HG03066 (cell line): ENCODE results near the gene RAB10.
"Not testable (repeated sequence)": the region's sequence is repeated elsewhere in the genome, so short reads cannot be mapped to it uniquely, and the experiment has no call there.

ENCODE experiments used
- ATAC-seq: cut with Tn5 transposase; IDR thresholded peaks from one replicate; pipeline ENCODE4 v1.9.1; 2021; ENCODE audit warnings: low read depth; ENCODE audit not compliant: unreplicated experiment

Gene RAB10

DNA sequence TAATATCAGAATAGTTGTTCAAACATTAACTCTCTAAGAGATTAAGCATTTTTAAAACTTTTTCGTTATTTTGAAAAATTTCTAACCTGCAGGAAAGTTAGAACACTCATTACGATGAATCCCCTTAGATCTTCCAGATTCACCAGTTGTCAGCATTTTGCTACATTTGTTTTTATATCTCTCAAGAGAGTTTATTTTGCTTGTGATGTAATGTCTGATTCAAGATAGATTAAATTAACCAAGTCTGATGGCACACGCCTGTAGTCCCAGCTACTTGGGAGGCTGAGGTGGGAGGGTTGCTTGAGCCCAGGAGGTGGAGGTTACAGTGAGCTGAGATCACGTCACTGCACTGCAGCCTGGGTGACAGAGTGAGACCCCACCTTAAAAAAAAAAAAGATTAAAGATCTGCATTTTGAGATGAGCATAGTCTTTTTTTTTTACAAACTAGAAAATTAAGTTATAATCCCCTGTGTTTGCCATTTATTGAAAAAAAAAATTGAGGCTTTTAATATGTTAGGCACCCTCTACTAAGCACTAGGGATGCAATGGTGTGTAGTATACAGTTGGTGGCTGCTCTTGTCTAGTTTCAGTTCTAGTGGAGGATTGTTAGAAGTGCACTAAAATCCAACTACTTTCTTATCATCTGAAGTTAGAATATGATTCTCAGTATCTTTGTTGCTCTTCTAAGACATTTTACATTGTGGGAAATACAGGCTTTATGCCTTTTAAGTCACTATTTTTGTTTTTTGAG lies 20.9 kb downstream of the RAB10 start:
- ATAC-seq: no peak

DNA sequence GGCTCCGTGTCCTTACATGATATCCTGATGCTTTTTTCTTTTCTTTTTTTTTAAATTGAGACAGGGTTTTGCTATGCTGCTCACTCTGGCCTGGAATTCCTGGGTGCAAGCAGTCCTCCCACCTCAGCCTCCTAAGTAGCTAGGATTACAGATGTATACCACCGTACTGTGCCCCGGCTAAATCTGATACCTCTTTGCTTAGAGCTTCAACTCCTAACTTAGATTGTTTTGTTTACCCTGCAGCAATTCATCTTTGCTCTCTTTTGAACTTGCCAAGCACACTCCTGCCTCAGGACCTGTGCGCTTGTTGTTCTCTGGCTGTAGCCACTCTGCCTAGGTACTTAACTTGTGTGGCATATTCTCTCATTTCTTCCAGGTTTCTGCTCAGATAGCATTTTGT lies 24.5 kb downstream of the RAB10 start:
- no peak for ATAC-seq

DNA sequence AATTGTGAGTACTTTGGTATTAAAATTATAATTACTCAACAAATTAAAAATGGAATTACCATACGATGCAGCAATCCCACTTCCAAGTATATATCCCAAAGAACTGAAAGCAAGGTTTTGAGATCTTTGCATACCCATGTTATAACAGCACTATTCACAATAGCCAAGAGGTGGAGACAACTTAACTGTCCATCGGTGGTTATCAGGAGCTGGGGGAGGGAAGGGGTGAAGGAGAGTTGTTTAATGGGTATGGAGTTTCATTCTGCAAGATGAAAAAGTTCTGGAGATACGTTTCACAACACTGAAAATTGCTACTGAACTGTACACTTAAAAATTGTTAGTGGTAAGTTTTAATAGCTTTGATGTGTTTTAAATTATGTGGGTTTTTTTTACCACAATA lies 25.7 kb downstream of the RAB10 start:
- no peak for ATAC-seq

DNA sequence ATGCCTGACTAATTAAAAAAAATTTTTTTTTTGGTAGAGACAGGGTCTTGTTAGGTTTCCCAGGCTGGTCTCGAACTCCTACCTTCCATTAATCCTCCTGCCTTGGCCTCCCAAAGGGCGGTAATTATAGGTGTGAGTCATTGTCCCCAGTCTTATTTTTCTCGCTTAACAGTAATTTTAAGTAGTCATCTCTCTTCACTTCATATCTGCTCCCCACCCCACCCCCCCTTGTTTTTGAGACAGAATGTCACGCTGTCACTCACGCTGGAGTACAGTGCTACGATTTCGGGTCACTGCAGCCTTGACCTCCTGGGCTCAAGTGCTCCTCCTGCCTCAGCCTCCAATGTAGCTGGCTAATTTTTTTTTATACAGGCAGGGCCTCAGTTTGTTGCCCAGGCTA lies 27.7 kb downstream of the RAB10 start:
- ATAC-seq: no peak

DNA sequence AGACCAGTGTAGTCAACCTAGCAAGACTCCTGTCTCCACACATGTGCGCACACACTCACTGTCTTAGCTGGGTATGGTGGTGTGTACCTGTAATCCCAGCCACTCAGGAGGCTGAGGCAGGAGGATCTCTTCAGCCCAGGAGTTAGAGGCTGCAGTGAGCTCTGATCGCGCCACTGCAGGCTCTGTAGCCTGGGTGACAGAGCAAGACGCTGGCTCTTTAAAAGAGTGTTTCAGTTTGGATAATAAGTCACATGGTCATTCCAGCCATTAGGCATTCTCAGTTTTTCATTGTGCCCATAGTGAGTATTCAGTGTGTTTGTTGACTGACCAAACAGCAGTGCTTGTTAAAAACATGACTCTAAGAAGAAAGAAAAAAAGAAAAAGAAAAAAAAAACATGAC lies 31.0 kb downstream of the RAB10 start:
- ATAC-seq: no peak

DNA sequence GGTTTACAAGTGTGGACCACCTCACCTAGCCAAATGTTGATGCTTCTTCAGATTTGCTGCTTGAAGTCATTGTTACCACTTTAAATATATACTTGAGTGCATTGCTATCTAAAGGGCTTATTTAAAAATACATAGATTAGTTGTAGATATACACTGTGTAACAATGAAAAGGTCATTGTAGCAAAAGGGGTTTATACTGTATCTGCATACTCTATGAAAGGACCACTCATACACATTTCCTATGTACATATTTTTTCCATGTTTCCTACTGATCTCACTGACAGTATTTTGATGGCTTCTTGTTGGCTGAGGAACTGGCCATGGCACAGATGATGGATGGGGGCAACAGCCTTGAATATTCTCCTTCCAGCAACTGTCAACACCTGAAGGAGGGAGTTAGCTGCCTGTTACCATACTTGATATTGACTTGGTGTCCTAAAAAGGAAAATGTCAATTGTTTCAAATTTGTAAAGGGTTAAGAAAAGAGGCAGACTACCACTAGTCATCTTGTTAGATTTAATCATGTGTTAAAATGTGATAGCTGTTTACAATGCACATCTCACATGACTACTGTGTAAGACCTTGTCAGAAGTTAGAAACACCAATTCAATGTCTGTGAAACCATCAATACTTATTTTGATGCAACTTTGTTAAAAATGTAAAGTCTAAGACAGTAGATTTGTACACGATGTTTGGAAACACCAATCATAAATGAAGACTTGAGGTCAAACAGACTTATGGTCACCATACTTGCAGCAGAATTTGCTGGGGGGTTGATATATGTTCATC lies 33.5 kb downstream of the RAB10 start:
- no peak for ATAC-seq

DNA sequence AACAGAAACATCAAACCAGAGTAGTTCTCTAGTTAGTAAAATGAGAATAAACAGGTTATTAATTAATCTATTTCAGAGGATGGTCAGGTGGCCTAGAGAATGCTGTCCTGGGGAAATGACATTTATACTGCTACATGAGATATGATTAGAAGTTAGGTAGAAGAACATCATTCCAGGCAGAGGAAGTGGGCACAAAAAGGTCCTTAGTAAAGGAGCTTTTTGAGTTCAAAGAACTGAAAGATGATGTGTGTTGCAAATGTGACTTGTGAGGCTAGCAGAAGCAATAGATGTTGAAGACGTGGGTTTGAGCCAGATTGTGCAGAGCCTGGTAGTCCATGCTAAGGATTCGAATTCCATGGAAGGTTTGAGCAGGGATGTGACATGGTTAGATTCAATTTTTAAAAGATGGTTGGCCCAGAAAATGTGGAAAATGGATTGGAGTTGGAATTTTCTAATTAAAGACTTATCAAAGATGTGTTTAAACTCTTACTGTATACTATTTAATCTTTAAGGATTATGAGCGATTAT lies 34.2 kb downstream of the RAB10 start:
- no peak for ATAC-seq

DNA sequence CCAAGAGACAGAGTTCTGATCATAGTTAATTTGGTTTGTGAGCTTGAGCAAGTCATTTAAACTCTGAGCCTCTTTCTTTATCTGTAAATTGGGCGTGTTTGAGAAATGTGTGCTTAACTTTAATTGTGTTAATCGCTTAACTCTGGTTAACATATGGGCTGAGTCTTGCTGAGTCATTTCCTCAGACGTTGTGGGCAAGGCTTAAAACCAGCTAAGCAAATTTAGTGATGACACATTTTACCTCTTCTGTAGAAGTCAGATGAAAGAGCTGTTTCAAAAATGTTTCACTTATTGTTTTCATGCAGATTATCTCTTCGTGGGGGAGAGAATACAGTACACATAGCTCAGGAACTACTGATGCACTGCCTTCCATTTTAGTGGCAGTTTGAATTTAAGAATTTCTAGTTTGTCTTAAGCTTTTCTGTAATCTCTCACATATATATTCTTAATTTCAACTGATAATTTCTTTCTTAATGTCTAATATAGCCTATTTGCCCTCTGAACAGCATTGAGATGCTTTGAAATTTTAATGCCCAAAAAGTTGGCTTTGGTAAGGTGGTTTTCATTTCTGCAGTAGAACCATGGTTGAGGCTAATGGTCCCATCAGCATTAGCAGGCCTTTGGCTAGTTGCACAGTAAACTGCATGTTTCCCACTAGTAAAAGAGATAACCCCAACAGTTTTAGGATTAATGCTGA lies 34.9 kb downstream of the RAB10 start:
- ATAC-seq: peak; percentile 83

DNA sequence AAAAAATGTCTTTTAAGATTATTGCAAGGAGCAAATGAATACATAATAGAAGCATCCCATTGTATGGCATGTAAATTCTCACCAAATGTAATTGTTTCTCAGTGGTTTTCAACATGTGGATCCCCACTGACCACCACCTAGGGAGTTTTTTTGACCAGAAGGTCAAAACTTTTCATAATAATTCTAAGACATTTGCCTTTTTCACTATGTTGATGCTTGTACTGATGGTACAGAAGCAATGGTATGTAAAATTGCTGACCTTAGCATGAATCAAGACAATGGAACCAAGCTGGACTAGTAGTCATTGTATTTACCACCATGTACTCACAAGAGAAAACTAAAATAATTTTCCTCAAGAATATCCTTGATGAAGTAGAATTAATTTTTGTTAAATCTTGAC lies 36.8 kb downstream of the RAB10 start:
- ATAC-seq: no peak

DNA sequence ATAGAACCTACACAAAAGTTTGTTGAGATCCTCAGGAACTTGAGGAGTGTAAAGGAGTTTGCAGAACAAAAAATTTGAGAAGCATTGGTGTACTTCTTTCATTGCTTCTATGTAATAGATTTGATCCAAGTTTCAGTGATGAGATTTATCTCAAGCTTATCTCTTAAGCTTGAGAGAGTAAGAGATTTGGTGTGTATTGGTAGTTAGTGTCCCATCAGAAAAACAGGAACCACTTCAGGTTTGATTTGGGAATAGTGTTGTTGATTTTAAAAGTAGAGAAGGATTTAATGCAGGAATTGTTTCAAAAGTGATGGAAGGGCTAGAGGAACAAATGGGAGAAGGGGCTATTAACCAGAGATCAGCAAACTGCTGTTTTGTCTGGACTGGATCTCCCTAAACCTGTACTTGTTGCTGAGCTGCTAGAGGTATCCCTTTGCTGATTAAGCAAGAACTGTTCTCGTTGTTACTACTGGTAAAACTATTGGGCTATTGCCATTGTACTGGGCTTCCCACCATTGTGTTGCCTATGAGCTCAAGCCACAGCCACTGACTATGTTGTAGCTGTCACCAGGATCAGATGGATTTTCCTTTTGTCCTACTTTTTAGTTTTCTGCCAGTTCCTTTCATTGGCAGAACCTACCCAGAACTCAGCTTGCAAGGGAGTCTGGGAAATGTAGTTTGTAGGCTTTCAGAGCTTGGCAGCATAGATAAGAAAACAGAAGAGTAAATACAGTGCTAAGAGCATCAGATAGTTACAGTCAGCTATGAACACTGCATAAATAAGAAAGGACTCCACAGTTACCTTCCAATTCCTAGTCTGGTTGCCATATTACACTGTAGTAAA lies 39.3 kb downstream of the RAB10 start:
- no peak for ATAC-seq

DNA sequence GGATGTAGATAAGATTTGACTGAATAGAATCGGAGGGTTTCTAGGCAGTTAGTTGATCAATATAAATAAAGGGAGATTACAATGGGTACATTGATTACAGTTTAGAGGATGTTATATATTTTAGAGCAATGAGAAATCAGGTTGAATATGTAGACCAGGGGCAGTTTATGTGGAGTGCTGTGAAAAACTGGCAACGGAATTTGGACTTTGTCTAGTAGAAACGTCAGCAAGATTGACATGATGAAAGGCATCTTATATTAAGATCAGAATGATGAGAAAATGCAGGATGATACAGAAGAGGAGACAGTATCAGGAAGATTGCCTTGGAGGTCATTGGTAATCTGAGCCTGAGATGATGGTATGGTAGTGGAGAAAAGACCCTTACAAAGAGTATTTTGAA lies 39.9 kb downstream of the RAB10 start:
- ATAC-seq: no peak

DNA sequence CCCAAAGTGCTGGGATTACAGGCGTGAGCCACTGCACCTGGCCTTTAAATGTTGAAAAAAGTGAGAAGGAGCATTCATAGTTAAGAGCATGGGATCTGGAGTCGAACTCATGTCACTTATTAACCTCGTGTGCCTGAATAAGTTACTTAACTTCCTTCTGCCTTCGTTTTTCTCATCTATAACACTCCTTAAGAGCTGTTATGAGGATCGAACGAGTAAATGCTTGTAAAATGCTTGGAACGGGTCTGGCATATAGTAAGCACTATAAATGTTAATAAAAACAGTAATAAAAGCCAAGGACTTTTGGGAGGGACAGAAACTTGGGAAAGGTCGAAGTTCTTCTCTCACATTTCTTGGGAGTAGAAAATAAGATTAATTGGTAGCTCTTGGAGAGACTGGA lies 40.8 kb downstream of the RAB10 start:
- ATAC-seq: no peak

DNA sequence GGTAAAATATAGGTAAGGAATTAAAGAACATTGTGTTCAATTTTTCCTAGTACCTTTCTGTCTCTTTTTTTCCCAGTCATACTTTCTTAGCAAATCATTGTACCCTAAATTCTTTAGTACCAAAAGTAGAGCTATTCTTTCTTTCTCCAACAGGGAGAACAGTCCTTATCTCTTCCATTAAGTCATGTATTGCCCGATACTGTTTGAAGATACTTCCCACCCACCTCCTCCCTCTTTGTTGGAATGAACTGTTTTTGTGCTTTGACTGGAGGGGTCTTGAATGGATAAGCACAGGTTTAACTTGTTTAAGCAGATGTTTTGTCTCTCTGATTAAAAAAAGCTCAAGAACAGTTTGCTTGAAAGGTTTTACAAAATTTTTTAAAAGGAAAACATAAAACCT lies 41.3 kb downstream of the RAB10 start:
- ATAC-seq: no peak

DNA sequence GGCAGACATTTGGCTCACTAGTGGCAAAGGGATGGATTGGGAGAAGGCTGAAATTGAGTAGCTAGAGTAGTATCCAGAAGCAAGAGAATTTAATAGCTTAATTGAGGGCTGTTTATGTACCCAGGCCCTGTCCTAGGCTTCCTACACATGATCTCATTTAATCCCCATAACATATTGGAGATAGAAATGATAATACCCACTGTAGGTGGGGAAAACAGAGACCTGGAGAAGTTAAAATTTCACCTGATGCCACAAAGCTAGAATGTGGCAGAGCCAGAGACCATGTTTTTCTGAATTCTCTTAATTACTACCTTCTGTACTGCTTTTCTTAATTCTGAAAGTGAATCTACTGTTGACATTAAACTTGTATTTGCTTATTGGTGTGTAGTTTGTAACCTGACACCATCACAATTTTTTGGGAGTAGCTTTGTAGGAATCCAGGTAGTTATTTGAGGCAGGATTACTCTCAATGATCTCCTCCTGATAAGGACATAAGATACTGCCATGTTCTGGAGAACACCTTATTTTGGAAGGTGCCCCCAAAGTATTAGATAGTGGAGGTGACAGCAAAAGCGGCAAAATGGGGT lies 42.2 kb downstream of the RAB10 start:
- no peak for ATAC-seq

DNA sequence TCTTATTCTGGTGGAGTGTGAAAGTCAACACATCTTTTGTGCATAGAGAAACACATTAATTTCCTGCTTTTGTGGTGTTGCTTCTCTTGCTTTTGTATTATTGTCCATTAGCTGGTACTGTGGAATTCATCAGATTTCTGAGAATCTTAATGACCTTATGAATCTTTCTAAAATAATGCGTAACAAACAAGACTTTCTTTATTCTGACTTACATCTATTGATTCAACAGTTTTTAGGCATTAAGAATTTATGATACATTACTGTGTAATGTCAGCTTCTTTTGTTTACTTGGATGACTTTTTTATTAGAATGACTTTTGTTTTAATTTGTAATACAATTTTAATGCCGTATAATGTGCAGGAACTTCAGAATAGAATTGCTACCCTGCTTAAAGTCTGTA lies 43.4 kb downstream of the RAB10 start:
- ATAC-seq: no peak

DNA sequence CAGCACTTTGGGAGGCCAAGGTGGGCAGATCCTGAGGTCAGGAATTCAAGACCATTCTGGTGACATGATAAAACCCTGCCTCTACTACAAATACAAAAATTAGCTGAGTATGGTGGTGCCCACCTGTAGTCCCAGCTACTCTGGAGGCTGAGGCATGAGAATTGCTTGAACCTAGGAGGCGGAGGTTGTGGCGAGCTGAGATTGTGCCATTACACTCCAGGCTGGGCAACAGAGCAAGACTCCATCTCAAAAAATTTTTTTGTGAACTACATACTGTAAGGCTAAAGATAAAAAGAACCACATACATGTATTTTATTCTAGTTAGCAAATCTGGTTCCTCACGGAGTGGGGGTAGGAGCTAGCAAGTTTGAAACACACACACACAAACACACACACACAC lies 45.1 kb downstream of the RAB10 start:
- no peak for ATAC-seq

DNA sequence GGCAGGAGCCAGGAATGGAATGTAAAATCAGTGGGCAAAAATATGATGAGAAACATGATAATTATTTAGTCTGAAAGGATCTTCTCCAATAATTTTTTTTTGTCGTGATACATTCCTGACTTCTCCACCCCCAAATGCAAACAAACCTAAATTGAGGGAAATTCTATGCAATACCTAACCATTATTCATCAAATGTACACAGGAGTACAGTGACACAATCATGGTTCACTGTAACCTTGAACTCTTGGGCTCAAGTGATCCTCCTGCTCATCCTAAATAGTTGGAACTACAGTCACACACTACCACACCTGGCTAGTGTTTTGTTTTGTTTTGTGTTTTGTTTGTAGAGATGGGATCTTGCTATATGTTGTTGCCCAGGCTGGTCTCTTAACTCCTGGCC lies 46.5 kb downstream of the RAB10 start:
- no peak for ATAC-seq

DNA sequence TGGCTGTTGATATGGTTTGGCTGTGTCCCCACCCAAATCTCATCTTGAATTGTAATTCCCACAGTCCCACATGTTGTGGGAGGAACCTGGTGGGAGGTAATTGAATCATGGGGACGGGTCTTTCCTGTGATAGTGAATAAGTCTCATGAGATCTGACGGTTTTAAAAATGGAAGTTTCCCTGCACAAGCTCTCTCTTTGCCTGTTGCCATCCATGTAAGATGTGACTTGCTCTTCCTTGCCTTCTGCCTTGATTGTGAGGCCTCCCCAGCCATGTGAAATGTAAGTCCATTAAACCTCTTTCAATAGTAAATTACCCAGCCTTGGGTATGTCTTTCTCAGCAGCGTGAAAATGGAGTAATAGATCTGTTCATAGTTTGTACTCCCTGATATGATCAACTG lies 47.0 kb downstream of the RAB10 start:
- not testable (repeated sequence) for ATAC-seq

DNA sequence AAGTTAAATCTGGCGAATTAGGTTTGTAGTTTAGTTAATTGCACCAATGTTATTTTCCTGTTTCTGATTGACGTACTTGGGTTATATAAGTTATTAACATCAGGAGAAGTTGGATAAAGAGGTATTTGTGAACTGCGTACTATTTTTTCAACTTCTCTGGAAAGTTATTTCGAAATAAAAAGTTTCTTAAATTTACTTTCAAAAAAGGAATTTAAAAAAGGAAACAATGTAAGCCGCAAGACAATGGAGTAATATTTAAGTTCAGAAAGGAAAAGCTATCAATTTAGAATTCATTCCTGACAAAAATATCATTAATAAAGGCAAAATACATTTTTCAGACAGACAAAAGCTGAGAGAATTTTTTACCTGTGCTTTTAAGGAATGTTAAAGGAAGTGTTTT lies 47.7 kb downstream of the RAB10 start:
- ATAC-seq: no peak

DNA sequence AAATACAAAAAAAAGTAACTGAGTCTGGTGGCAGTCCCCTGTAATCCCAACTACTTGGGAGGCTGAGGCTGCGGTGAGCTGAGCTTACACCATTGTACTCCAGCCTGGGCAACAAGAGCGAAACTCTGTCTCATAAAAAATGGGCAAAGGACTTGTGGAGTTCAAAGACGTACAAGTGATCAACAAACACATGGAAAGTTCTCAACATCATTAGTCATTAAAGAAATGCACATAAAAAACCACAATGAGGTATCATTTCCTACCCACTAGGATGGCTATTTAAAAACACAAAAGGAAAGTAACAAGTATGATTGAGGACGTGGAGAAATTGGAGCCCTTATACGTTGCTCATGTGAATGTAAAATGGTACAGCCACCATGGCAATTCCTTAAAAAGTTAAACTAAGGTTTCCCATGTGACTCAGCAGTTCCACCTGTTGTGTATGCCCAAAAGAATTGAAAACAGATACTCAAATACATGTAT lies 52.3 kb downstream of the RAB10 start:
- no peak for ATAC-seq
